ENCODE measurements around the gene GAST.

GAST gene

DNA sequence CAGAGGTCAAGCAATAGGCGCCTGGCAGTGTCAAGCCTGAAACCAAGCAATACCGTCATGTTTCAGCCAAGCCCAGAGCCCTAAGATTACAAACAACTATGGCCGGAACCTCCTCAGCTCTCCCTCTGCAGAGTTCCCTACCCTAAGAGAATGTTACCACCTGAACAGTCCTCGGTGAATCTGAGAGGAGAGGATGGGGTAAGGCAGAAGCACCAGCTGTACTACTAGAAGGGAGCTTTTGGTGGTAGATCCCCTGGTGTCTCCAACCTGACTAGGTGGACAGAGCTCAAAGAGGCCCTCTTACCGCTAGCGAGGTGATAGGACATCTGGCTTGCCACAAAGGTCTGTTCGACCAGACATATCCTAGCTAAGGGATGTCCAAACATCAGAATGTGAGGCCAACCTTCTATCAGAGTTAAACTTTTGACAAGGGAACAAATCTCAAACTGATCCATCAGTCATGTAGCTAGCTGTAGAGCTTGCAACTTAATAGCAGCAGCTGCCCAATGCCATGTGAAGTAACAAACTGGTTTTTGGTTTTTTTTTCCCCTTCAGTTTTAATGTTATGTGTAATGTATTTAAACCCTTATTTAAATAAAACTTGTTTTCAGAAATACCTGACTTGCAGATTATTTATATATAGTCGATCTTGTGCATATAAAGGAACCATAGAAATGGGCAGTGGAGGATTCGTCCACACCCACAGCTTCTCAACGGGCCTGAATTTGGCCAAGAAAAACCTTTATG is 20.9 kb upstream of the GAST start:
- no peak overlapping the region for H3K4me3 ChIP-seq (ENCODE audit: low read depth in 1 of 2, low read length in 1 of 2)
- H3K27ac ChIP-seq = peak overlapping the region; percentile 97
- H3K9me3 ChIP-seq = peaks cover 4% of the 10 kb centered on the region
- TF ChIP-seq, protein P1, sequence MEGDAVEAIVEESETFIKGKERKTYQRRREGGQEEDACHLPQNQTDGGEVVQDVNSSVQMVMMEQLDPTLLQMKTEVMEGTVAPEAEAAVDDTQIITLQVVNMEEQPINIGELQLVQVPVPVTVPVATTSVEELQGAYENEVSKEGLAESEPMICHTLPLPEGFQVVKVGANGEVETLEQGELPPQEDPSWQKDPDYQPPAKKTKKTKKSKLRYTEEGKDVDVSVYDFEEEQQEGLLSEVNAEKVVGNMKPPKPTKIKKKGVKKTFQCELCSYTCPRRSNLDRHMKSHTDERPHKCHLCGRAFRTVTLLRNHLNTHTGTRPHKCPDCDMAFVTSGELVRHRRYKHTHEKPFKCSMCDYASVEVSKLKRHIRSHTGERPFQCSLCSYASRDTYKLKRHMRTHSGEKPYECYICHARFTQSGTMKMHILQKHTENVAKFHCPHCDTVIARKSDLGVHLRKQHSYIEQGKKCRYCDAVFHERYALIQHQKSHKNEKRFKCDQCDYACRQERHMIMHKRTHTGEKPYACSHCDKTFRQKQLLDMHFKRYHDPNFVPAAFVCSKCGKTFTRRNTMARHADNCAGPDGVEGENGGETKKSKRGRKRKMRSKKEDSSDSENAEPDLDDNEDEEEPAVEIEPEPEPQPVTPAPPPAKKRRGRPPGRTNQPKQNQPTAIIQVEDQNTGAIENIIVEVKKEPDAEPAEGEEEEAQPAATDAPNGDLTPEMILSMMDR (IDR thresholded peaks at IDR 0.05) = no peak
- H3K4me1 ChIP-seq (ENCODE audit: control insufficient read depth in 1 of 2, insufficient read depth in 1 of 2, low read depth in 1 of 2, low read length in 1 of 2) = peaks cover 24 to 32% of the 10 kb centered on the region in 2 experiments
- H3K27me3 ChIP-seq = no peaks in the 10 kb centered on the region
- peaks cover 63% of the 10 kb centered on the region for H3K36me3 ChIP-seq

- Histone ChIP-seq H3K4me1 (ENCODE audit: control insufficient read depth in 1 of 2, insufficient read depth in 1 of 2, low read depth in 1 of 2, low read length in 1 of 2) (peaks cover 20 to 29% of the 10 kb centered on the region in 2 experiments), H3K27ac (peak overlapping the region; percentile 97), H3K27me3 (no peaks in the 10 kb centered on the region), H3K4me3 (ENCODE audit: low read depth in 1 of 2, low read length in 1 of 2) (no peak overlapping the region), H3K36me3 (peaks cover 63% of the 10 kb centered on the region), H3K9me3 (peaks cover 4% of the 10 kb centered on the region)
- TF ChIP-seq, protein P1 (IDR thresholded peaks at IDR 0.05) = no peak
These were observed 19.2 kb upstream of the GAST start for GRCh38 chr17:41692722-41693521.

DNA sequence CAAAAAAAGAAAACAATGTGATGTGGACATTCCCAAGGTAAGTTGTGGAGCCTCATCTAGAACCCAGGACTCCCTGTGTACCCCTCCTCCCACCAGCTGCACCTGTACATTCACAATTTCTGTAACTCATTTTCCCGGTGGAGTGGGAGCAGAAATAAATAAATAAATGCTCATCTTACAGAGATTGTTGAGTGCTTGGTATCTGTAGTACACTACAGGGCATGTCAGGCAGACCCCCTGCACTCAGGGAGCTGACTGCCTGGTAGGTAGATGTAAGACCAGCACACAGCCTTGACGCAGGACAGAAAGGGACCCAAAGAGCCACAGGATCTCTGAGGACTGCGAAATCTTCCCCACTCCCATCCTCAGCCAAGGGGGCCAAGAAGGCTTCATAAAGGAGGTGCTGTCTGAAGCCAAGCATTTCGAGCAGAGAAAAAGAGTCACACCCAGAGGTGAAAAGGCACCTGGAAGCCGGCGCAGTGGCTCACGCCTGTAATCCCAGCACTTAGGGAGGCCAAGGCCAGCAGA is 16.9 kb upstream of the GAST start:
- Histone ChIP-seq H3K27ac (peak overlapping the region; percentile 29), H3K9me3 (peaks cover 1% of the 10 kb centered on the region), H3K4me1 (ENCODE audit: control insufficient read depth in 1 of 2, insufficient read depth in 1 of 2, low read depth in 1 of 2, low read length in 1 of 2) (peaks cover 7 to 15% of the 10 kb centered on the region in 2 experiments), H3K4me3 (ENCODE audit: low read depth in 1 of 2, low read length in 1 of 2) (no peak overlapping the region), H3K27me3 (no peaks in the 10 kb centered on the region), H3K36me3 (peaks cover 53% of the 10 kb centered on the region)
- TF ChIP-seq, protein P1 (IDR thresholded peaks at IDR 0.05) = no peak

GRCh38 chr17:41695954-41696757 is 16.0 kb upstream of the GAST start:
- Histone ChIP-seq H3K27ac (no peak overlapping the region), H3K4me1 (ENCODE audit: control insufficient read depth in 1 of 2, insufficient read depth in 1 of 2, low read depth in 1 of 2, low read length in 1 of 2) (peaks cover 0 to 7% of the 10 kb centered on the region in 2 experiments), H3K4me3 (ENCODE audit: low read depth in 1 of 2, low read length in 1 of 2) (no peak overlapping the region), H3K9me3 (no peaks in the 10 kb centered on the region), H3K27me3 (no peaks in the 10 kb centered on the region), H3K36me3 (peaks cover 43% of the 10 kb centered on the region)
- TF ChIP-seq, protein P1 (IDR thresholded peaks at IDR 0.05) = peak; percentile 82
